GM18873 (cell line): ENCODE data around the gene GEMIN7.

Source experiments
- ATAC-seq: cut with Tn5 transposase; IDR thresholded peaks from one replicate; pipeline ENCODE4 v1.9.1; 2021; ENCODE audit warnings: mild to moderate bottlenecking, moderate library complexity, moderate number of reproducible peaks; ENCODE audit not compliant: unreplicated experiment, low FRiP score

Gene GEMIN7

GRCh38 chr19:45059258-45059965 is 19.6 kb upstream of the GEMIN7 start:
- no peak for ATAC-seq

- no peak for ATAC-seq
Observed at GRCh38 chr19:45061965-45062364, 17.1 kb upstream of the GEMIN7 start.

GRCh38 chr19:45063851-45064801 is 14.9 kb upstream of the GEMIN7 start:
- no peak for ATAC-seq

DNA sequence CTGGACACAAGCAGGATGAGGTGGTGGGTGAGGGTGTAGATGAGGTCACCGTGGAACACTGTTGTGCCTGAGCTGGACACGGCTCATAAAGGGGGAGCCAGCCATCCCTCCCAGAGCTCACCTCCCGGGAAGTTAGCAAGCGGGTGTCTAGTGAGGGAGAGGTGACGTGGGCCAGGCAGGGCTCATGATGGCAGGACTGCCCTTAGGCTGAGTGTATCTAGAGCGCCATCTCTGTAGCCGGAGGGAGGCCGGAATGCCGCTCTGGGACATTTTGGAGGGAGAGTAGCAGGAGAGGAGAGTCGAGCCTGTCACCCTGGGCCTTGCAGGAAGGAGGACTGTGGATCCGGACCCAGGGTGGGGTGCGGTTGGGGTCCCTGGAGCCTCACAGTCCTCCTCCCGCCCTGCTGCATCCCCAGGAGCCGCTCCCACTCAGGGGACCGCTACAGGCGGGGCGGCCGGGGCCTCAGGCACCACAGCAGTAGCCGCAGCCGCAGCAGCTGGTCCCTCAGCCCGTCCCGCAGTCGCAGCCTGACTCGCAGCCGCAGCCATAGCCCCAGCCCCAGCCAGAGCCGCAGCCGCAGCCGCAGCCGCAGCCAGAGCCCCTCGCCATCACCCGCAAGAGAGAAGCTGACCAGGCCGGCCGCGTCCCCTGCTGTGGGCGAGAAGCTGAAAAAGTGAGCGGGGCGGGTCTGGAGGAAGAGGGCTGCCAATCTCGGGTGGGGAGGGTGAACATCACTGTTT is 12.0 kb upstream of the GEMIN7 start:
- no peak for ATAC-seq

DNA sequence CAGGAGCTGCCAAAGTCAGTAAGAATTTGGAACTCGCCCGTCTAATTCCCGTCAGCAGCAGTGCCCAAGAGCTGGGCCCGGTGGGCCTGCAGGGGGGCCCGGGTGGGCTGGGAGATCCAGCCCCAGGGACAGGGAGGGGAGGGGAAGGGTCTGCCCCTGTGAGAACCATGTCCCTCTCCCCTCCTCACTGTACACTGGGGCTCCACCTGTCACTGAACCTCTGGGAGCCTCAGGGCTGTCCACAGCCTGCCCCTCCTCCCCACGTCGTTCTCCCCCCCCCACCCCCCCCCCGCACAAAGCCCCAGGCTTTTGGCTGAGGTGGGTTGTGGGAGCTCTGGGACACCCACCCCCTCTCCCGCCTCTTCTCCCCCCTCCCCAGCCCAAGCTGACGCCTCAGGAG is 11.0 kb upstream of the GEMIN7 start:
- no peak for ATAC-seq

DNA sequence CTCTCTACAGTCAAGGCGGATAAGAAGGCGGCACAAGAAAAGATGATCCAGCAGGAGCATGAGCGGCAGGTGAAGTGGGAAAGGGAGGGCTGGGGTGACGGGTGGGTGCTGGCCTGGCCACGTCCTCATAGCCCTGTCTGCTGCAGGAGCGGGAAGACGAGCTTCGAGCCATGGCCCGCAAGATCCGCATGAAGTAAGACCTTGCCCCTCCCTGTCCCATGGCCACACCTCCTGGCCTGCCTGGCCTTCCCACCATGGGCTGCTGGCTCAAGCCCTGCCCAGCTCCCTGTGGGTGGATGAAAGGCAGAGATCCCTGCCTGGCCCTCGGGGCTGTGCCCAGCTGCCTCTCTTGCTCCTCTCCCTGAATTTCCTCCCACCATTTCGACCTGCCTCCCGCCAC is 10.0 kb upstream of the GEMIN7 start:
- no peak for ATAC-seq

GRCh38 chr19:45070214-45070613 is 8.8 kb upstream of the GEMIN7 start:
- ATAC-seq = no peak

DNA sequence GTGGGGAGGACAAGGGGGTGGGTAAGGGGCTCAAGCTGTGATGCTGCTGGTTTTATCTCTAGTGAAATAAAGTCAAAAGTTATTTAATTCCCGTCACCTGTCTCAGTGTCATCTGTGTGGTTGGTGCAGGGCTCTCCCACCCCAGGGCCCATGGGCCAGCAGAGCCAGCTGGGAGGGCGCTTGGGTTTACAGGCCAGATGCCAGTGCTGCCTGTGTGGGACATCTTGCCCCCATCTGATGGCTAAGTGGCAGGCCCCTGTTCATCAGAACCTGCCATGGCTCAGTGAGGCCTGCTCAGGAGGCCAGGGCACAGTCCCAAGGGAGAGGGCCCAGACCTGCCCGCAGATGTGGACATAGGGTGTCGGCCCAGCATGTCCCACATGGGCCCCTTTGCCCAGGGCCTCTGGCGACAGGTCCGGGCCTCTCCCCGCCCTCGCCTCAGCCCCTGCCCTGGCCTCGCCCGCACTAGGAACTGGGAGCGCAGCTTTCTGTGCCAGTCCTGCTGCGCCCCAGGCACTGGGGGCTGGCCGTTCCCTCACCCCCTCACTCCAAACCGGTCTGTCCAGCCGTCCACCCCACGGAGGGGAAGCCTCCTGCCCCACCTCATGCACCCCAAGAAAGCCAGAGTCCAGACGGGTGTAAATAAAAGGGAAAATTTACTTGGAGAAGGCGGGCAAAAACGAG is 8.1 kb upstream of the GEMIN7 start:
- no peak for ATAC-seq

GRCh38 chr19:45071545-45071938 is 7.5 kb upstream of the GEMIN7 start:
- no peak for ATAC-seq

DNA sequence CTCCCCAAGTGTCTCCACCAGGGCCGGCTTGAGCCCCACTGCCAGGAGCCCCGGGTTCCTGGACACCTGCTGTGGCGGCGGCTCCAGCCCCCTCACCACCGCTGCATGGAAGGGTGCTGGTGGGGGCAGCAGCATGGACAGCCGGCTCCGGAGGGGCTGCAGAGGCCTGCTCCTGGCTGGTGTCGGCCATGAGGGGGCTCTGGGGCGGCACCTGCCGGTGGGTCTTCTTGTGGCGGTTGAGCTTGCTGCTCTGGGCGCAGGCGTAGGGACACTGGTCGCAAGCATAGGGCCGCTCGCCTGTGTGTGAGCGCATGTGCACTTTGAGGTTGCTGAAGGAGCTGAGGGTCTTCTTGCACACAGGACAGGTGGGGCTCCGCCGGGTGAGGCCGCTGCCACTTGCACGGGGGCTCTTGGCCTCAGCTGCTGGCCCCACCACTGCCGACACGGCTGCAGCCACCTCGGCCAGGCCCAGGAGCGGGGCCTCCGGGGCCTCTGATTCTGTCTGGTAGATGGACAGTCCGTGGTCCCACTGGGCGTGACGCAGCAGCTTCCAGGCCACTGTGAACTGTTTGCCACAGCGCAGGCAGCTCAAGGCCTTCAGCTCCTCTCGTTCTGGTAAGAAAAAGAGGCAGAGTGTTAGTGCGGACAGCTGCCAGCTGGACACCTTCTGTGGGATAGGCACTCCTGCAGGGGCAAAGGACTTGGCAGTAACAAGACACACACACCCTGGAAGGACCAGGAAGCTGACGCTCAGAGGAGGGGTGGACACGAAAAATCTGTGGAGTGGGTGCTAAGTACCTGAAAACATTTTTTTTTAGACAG is 6.9 kb upstream of the GEMIN7 start:
- no peak for ATAC-seq

GRCh38 chr19:45074744-45075300 is 4.2 kb upstream of the GEMIN7 start:
- ATAC-seq = no peak

DNA sequence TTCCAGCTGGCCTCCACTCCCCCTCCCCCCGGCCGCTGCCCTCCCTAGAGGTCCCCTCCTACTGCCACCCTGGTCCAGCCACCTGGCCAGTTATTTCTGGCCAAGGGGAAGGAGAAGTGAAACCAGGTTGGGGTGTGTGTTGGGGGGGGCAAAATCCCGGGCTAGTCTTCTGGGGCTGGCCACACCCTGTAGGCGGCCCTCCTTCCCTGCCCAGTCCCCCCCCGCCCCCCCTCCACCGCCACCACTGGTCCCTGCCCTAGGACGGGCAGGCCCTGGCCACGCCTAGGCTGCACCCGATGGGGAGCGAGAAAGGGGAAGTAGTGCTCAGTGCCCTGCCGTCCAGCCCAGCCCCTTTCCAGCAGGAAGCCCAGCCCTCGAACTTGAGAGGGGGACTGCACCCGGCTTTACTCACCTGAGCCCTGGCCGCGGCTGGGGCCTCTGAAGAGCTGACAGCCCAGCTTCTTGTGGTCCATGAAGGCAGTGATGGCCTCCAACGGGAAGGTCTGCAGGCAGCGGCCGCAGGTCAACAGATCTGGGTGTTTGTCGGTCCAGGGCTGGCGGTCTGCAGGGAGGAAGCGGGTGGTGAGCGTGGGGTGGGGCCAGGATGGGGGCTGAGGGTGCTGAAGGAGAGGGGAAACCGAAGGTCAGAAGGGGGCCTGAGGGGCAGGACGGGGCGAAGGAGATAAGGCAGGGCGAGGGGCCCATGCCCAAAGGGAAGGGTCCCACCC is 3.6 kb upstream of the GEMIN7 start:
- ATAC-seq = peak; percentile 43

DNA sequence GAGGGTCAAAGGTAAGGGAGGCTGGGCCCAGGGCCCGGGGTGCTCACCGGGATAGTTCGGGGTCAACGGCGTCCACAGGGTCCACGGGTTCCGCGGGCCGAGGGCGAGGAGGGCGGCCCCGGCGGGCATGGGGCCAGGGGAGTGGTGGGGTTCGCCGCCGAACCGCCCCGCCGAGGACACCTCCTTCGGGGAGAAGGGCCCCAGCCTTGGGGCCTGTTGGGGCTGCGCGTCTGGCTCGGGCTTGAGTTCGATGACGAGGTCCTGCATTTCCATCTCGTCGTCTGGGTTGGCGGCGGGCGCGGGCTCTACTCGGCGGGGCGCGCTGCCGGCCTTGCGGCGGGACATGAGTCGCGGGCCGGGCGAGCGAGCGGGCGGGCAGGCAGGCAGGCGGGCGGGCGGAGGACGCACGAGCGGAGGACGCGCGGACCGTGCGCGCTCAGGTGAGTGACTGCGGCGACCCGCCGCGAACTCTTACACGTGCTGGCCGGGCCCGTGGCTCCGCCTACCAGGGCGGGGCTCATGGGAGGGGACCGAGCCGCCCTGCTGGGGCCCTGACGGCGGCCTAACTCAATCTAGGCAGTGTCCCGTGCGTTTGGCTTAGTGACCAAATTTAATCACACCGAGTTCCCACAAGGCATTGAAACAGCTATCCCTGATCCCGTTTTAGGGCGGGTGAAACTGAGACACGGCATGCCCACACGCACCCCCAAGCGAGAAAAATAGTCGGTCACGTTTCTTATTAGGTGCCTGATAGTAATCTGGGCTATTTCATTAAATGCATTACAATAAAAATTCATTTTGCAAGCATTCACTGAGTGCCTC is 2.8 kb upstream of the GEMIN7 start, which contains the start of gene ZNF296:
TSS of gene ZNF296 (minus strand) at position 450 of the 822 bp plus-strand sequence. CDS start at position 345, 105 bp downstream.
- ATAC-seq = peak; percentile 28

DNA sequence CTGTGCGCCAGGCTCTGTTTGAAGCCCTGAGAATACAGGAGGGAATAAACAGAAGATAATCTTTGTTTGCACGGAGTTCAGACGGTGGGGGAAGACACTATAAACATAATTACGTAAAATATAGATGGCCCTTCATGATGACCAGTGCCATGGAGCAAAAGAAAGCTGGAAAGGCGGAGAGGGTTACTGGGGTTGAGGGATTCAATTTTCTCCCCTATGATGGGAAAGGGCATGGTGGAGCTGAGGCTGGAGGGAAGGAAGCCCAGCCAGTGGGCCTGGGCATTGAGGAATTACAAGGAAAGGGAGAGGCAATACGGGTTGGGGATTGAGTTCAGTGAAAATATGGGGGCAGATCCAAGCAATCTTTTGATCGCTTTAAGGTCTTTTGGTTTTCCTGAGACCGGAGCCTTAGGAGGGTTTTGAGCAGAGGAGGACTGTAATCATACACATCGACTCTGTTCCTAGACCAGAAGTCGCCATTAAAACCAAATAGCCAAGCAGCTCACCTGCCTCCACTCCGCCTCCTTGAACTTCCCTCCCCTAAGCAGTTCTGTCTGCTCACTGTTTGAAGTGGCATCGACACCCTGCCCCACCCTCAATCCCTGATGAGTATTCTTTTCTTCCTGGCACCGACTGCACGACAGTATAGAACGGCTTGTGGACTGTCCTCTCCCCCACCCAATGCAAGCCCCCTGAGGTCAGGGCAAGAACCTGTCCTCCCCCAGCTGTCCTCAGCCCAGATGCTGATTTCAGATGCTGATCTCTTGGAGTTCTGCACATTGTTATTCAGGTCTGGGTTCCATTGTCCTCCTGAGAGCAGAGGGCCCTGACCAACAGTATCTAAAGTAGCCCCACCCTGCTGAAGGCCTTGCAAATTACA is 2.0 kb upstream of the GEMIN7 start:
- no peak for ATAC-seq

DNA sequence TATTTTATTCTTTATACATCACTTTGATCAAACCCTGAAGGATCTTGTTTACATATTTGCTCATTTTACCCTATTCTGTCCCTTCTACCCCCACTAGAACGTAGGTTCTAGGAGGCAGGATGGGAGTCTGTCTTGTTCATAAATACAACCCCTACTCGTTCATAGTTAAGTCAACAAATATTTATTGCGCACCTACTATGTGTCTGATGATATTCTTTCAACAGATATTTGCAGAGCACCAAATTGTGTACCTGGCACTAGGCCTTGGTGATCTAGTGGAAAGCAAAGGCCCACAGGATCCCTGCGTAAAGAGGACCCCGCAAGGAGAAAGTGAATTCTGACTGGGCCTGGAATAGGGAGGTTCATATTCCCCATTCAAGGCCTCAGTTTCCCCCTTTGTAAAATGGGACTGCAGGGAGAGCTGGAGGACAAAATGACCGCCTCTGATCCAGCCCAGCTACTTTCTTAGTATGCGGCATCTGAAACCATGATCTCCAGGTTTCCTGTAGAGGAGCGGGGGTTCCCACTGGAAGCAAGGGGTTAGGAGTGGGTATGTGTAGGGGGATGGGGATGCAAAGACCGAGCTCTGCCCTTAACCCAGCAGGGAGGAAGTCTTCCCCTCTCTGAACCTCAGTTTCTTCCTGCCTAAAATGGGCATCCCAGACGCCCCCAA is 534 bp upstream of the GEMIN7 start:
- no peak for ATAC-seq

DNA sequence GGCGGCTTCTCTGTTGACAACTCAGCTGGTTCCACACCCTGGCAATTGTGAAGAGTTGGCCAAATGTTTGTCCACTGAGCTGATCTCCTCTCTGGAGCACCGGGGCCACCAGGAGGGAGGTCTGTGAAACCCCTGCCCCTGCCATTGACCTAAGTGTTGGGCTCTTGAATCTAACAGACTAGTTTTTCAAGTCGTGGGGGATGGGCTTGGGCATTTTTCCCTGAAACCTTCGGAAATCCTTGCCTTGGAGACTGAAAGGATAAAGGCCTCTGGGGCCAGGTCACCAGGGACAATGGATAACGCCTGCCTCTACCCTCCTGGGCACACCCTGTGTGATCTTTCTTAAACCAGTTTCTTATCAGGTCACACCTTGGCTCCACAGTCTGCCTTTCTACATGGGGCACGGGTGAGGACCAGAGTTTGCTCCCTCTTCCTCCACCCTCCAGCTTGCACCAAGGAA is 881 bp downstream of the GEMIN7 start:
- no peak for ATAC-seq
